CD4-positive, alpha-beta T cell treated with Interleukin-12 subunit alpha and Interleukin-12 subunit beta, for 1 hour (primary cell): ENCODE measurements around the gene CXCR6.

Experiments
- DNase-seq: peaks from one replicate; pipeline ENCODE4 v3.0.0-alpha.2; 2020

The CXCR6 gene

DNA sequence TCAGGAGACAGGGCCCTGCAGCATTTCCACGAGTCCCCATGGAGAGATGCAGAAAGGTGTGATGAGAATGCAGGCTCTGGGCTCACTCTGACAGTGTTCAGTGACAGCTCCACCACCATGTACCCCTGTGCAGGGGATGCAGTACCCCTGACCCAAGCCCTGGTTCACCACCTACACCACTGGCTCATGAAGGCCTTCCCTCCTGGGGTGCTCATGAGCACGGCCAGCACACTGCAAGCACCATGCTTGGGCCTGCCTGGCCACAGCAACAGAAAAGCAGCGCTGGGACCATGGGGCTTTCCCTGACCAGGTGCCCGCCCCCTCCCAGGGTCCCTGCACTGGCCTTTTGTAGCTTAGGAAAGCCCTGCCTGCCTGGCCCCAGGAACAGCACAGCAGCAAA lies 6.2 kb downstream of the CXCR6 start:
- DNase-seq, result no peak

DNA sequence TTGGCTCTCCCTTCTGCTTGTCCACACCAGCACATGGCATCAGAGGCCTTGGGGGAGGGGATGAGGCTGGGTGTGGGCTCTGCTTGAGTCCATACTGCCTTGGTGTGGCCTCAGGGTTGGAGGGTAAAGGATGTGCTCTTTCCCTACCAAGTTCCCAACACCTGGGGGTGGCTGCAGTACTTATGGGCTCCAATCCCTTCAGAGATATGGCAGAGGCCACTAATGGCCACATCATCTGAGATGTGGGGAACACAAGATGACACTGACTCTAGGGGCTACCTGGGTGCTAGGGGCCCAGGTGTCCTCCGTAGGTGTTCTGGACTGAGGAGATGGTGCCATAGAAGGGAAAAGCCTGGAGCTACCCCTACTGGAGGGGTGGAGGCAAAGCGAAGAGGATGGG lies 6.9 kb downstream of the CXCR6 start:
- DNase-seq, result no peak

DNA sequence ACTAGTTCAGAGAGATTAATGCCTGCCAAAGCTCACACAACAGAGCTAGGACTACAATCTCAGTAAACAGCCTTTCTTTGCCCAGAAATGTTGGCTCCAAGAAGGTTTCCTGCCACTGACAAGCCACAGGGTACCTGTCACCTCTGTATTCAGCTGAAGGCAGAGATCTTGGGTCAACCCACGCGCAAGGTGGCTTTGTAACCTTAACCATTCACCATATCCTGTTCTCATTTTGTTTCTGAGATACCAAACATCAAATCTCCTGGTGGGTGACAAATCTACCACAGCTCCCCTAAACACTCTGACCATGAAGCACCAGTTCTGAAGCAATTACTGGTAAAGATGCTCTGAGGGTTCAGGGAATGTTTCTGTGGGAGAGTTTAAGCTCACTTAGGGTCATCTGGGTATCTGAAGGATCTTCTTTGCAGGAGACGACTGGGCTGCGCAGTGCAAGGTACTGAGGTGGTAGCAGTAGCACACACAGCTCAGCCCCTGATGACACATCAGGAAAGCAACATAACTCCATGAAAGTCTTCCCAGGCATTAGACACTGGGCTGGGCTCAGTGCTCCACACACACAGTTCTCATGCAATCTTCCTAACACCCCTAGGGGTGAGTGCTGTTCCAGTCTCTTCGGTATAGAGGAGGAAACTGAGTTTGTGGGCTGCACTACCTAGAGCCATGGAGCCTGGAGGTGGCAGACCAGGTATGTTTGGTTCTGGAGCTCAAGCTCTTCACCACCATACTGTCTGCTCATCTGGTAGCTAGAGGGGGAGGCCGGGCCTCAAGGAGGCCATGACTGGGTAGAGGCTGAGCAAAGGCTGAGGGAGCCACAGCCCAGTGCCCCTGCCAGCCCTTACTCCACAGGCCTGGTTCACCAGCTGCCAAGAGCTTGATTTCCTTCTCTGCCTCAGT lies 7.7 kb downstream of the CXCR6 start:
- DNase-seq, result peak; percentile 48

DNA sequence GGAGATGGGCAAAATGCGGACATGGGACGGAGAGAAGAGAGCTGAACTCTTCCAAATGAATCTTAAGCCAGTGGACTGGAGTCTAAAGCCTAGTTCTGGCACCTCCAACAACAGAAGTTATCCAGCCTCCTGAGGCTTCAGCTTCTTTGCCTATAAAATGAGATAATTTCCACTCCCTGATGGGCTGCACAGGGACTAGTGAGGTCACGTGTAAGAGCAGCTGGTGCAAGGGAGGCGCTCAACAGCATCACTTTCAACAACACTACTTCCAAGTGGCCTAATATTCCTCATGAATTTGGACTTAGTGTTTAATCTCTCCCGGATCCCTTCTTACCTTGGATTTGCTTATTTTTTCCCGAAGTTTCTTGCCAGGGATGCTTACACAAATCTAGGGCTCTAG lies 8.7 kb downstream of the CXCR6 start:
- DNase-seq, result no peak

DNA sequence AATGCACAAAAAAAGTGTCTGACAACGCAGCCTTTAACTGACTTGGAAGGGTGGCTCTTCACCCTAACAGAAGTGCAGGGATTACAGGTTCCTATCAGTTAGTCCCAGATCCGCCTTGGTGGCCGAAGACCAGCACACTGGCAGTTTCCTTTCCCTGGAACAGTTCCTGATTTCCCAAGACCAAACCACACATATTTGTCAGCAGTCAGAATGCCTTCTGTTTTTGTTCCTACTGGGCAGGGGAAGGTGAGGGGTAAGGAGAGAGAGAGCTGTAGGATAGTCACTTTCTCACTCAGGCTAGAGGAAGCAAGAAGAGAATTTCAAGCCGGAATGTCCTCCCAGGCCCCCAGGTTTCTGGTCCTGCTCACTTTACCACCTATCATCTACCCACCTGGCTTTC lies 9.2 kb downstream of the CXCR6 start:
- DNase-seq, result no peak

DNA sequence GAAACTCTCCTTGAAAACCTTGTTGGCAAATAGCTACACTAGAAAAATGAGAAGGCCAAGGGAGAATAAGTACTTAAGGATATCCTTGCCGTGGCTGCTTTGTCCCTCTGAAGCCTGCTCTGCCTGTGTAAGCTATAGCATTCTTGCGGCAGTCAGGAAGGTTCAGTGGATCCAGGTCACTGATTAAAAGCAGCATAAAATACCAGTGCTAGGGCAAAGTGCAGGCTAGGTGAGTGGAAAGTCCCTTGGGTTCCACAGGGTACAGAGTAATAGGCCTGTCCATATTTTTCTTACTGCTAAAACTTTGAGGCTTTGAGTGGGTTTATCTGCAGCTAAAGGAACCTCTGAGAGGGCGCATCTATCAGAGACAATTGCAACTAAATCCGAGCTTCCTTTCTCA lies 10.3 kb downstream of the CXCR6 start:
- no peak for DNase-seq

DNA sequence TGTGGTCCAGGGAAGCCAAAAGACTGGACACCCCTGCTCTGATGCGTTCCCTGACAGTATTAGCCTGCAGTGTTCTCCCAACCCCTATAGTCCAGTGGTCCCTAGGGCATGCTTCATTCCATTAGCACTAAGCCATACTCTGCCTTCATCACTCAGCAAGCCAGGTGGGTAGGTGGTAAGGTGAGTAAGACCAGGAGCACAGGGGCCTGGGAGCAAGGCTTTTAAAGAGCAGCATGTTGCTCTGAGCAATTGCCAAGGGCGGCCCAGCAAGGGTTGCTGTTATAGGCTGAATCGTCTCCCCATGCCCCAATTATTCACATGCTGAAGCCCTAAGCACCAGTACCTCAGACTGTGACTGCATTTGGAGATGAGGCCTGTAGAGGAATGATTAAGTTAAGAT lies 11.0 kb downstream of the CXCR6 start:
- no peak for DNase-seq

DNA sequence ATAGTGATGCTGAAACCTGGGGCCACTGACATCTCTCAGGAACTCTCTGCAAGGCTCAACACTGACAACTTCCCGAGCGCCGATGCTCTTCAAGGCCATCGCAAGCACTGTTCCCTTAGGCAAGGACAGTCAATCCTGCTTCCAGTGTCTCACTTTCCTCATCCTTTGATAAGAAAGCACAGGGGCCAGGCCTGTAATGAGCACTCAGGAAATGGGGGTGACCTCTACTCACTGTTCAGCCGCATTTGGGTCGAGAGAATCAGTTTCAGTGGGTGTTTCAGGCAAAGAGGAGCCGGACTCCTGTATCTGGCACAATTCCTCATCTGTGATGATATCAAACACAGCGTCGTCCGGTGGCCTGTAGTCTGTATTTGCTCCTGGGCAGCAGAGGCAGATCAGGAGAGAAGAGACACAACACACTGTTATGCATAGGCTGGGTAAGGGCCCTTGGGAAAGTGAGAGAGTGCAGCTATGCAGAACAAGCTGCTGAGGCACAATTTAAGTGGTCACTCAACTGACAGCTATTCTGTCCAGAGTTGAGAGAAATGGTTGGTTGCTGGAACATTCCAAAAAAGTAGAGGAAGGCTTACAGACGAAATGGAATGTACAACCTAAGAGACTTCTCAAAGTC lies 11.9 kb downstream of the CXCR6 start:
- no peak for DNase-seq

DNA sequence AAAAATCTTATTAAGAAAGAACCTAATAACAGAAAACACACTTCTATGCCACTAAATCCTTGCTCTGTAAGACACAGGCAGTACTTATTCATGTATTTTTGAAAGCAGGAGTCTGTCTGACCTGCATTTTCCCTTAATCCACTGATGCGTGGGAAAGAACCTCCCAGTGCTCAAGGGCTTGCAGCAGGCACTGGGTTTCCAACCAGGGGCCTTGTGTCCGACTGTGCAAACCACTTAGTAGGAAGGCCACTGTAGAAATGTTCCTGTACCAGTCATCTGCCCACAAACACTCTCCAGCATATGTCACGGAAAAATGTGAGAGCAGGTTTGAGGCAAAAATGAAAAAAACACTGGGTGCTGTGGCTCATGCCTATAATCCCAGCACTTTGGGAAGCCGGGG lies 12.4 kb downstream of the CXCR6 start:
- DNase-seq, result no peak

DNA sequence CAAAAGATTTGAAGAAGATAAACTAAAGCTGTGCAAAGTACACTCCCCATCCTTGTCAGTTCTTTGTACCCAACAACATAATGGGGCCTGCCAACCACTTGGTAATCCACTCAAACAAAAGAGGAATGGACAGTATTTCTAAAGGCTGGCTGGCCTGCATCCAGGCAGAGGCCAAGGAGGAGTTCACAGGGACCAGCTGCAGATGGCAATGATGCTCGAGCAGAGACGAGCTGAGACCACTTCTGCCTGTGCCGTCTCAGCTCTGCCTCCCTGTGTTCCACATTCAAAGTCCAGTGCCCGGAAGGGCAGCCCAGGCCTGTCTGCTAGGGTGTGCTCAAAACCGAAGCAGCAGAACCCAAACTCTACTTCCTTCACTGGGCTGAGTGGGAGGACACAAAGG lies 14.3 kb downstream of the CXCR6 start:
- DNase-seq, result no peak

DNA sequence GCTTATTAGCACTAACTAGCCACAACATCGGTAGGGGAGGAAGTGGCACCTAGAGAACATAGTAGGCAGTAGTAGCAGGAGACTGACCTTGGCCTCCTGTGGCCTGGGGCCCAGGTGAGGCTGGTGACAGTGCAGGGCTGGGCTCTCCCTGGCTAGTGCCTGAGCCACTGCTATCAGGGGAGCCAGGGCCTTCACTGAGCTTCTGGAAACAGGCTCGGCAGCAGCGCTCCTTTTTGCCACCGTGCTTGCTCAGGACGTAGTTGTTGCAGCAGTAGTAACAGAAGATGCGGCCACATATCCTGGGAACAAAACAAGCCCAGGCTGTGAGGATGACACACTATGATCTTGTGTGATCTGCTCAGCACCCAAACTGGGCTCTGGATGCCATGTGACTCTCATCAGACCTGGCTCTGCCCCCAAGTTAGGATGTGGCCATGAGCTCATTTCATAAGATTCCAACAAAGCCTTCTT lies 15.1 kb downstream of the CXCR6 start:
- DNase-seq, result no peak

DNA sequence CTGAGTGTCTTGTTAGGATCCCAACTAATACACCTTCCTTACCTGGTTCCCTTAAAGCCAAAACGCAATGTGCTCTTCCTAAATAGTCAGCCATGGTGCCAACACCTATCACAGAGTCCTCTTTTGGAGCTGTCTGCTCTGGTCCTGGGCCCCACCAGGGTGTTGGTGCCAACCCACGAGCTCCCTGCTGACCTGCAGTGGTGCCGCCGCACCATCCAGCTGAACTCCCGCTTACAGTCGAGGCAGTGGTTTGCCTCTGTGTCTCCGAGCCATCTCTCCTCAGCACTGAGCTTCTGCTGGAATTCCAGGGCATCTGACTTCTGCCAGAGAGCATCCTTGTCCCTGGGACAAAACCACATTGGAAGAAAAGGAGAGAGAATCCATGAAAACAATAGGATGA lies 15.9 kb downstream of the CXCR6 start:
- no peak for DNase-seq

DNA sequence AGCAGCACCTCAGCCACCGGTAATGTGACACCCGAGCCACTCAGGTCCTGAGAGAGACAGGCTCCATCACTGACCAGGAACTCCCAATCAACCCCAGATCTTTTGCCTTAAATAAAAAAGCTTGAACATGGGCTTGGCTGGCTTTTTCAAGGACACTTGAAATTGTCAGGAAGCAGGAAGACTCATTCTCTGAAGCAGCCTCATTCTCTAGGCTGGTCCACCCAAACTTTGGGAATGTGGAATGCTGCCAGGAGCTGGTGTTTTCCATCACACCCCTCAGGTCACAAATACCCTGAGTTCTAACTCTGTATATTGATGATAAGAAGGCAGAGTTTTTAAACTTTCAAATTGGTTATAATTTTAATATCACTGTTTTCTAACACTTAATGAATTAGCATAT lies 17.0 kb downstream of the CXCR6 start:
- DNase-seq, result no peak

DNA sequence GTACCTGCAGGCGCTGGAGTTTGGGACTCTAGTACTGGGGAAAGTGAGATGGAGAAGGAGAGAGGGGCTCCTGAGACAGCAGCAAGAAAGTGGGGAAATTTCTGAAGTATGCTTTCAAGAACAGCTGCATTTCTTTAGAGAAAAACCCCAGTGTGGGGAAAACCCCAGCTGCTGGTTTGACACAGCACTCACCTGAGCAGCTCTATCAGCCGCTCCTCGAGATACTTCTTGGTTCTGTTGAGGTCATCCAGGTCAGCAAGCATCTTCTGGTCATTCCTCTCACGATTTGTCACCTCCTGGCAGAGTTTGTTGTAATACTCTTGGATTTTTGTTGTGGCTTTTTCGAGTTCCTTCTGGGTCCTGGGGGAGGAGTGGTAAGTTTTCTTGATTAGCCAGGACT lies 18.8 kb downstream of the CXCR6 start:
- no peak for DNase-seq

DNA sequence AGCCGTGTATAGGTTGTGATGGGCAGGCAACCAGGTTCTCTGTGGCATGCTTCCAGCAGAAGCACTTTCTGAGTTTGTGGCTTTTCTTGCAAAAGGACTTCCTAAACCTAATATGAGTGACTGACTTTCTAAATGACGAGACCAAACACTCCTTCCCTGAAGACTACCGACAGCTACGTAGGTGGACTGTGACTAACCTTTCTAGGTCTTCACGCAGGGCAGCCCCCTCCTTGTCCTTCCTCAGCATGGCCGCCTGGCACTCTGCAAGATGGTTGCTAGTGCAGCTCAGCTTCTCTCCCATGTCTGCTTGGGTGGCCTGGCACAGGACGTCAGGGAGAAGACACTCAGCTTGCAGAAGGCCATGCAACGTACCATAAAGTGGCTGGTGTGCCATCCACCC lies 20.9 kb downstream of the CXCR6 start:
- no peak for DNase-seq

DNA sequence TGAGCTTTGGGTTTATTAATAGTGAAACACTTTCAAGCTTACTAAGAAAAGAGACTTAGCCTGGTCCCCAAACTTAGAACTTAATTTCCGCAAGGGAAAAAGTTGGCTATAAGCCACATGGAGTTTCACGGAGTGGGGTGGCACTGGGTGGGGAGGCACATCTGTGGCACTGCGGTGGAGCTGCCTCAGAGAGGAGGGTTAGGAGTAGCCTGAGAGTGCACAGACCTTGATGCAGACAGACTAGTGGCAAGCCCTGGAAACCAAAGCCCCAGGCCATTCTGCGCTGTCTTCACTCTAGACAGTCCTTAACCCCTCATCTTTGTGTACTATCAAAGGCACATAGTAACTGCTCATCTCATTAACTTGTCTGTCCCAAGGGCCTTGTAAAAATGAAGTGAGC lies 22.0 kb downstream of the CXCR6 start:
- DNase-seq, result no peak

DNA sequence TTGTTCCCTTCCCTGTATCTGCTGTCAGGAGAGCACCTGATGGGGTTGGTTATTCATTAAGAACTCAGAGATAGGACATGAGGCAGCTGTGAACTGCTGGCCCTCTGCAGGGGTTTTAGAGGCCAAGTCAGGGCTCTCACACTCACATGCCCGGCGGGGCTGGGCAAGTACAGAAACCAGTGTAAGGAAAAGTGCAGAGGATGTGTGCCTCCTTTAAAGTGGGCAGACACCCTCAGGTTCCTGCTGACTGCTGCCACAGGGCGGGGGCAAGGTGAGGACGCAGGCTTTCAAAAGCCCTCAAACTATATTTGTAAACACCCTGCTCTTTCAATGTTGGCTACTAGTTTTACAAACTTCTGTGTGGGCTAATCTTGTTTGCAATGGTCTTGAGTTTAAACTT lies 22.4 kb downstream of the CXCR6 start:
- DNase-seq, result no peak

DNA sequence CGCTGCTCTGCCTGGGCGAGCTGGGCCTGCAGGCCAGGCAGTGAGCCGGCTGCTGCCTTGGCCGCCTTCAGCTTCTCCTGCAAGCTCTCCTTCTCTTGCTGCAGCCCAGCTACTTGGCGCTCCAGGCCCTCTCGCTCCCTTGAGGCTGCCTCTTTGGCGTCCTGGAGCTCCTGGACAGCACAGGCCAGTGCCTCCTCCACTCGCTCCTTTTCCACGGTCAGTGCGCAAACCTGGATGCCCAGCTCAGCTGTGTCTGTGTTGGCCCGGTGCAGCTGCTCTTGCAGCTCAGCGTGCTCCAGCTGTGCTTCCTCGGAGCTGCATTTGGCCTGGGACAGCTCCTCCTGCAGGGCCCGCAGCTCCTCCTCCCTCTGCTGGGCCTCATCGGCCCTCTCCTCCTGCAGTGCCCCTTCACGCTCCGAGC lies 23.1 kb downstream of the CXCR6 start:
- no peak for DNase-seq

DNA sequence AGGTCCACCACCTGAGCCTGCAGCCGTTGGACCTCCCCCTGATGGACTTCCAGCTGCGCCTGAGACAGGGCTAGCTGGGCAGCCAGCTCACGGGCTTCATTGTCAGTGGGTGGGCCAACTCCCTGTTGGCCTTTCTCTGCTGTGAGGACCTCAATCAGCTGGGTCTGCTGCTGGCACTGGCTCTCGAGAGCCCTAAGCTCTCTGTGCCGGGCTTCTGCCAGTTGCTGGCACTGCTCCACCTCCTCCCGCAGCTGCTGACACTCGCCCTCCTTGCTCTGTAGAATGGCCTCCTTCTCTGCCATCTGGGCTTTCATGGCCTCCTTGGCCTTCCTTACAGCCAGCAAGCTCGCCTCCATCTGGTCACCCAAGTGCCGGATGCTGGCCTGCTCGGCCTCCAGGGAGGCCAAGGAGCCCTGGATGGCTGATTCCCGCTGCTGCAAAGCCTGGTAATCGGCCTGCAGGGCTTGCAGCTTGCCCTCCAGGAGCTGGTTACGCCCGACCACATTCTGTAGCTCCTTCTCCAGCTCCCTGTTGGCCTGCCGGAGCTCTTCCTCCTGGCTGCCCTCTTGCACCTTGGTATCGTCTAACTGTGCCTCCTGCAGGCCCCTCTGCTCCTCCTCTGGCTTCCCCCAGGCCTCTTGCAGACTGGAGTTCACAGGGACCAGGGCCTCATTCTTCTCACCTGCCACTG lies 23.8 kb downstream of the CXCR6 start:
- no peak for DNase-seq

DNA sequence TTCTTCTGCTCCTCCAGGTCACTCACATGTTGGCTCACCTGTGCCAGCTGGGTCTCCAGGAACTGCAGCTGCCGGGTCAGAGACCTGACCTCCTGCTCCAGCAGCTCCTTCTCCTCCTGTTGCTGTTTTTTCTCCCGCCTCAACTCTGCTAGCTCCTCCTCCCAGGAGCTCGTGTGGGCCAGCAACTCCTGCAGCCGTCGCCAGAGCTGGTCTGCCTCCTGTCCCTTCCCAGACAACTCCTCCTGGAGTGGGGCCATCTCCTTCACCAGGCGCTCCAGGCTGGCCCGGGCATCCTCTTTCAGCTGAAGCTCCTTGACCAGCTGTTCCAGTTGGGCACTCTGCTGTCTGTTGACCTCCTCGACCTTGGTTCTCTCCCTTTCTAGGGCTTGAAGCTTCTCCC lies 24.5 kb downstream of the CXCR6 start:
- no peak for DNase-seq

DNA sequence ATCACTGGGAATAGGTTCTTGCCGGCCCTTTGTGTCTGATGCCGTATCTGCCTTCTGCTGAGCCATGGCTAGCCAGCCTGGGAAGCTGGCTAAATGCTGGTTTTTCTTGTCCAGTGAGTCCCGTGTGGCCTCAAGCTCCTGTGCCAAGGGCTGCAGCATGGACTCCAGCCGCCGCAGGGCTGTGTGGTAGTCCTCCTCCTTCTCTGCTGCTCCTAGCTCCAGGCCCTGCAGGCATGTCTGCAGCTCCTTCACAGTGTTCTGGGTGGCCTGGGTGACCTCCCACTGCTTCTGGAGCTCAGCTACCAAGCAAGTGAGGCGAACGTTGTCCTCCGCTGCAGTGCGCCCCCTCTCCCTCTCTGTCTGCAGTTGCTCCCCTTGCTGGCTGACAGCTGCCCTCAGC lies 24.9 kb downstream of the CXCR6 start:
- no peak for DNase-seq

DNA sequence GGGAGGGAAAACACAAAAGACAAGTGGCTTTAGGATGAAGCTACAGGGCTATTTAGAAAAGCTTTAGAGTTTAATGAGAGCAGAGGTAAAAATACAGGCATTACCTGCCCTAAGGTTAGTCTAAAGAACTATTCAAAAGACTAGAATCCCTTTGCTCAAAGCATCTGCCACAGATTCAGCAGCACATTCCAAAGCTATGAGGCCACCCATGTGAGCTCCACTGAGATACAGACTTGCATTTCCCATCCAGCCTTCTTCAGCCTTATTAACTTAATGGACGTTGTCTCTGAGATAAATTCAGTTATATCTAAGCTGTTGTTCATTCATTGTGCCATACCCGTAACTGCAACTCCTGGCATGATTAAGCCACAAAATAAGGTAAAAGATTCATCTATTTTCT lies 25.4 kb downstream of the CXCR6 start:
- no peak for DNase-seq

DNA sequence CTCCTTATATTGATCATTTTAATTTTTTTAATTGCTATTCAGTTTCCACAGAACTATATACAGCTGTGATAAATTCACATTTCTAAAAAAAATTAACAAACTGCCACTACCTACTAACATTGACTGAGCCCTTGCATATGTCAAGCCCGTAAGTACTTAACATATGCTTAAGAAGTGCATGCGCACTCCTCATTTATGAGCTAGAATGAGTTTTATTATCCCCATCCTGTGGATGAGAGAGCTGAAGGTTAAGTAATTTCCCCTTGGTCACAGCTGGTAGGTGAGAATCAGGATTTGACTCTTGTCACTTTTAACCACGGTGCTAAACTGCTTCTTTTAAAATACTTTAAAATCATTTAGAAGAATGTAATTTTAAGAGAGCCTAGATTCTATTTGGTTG lies 25.9 kb downstream of the CXCR6 start:
- DNase-seq, result no peak

DNA sequence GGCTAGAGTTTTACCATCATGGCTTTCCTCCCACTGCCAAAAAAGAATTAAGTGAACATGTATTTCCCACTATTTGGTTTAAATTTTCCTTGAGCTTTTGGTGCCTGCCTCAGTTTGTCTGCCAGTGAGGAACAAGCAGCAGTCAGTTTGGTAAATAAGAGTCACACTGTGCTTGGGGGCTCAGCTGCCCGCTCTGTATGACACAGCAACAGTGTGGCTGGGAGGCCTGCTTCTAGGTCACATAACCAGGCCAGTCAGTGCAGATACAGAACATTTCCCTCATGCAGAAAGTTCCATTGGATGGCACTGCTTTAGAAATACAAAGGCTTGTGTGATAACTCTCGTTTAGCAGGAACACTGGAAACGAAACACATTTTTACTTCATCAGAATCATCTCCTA lies 26.7 kb downstream of the CXCR6 start:
- no peak for DNase-seq
